ENCODE measurements around the gene RSRC2. TPM values are rescaled to one million over a fixed set of nuclear protein-coding genes. Genes with fewer than 3 reads are reported as not detected.
A peak's percentile ranks its signal among the peaks of the same experiment; 100 is the strongest.

The RSRC2 gene
- polyA plus RNA-seq, 4 donors = 38.1 to 112 (median 42.4) TPM

- WGBS, 3 donors = 94% methylated on average over 7 of the region's 7 CpGs
- no peaks in the 10 kb centered on the region for H3K9me3 ChIP-seq (ENCODE audit: control insufficient read depth in 2 of 2, insufficient read depth in 1 of 2, low read depth in 1 of 2, low read length in 1 of 2)
- FAIRE-seq = no peak
- H3K27me3 ChIP-seq (ENCODE audit: control insufficient read depth in 3 of 3, insufficient read depth in 3 of 3, low read length in 3 of 3) = no peaks in the 10 kb centered on the region
- DNase-seq = no peak
- no peak overlapping the region for H3K4me3 ChIP-seq (ENCODE audit: low read depth in 1 of 3, low read length in 3 of 3)
- H3K36me3 ChIP-seq (ENCODE audit: control insufficient read depth in 3 of 3, insufficient read depth in 2 of 3, low read depth in 1 of 3, low read length in 3 of 3) = peaks cover 0 to 8% (median 3%) of the 10 kb centered on the region in 3 donors
- no peak overlapping the region for H3K27ac ChIP-seq (ENCODE audit: low read depth in 1 of 3, low read length in 2 of 3)
- H3K4me1 ChIP-seq (ENCODE audit: control insufficient read depth in 3 of 3, insufficient read depth in 2 of 3, low read depth in 1 of 3, low read length in 2 of 3) = peaks cover 0 to 5% (median 0%) of the 10 kb centered on the region in 3 donors
Observed at GRCh38 chr12:122528582-122528981, 1.8 kb upstream of the RSRC2 start.

DNA sequence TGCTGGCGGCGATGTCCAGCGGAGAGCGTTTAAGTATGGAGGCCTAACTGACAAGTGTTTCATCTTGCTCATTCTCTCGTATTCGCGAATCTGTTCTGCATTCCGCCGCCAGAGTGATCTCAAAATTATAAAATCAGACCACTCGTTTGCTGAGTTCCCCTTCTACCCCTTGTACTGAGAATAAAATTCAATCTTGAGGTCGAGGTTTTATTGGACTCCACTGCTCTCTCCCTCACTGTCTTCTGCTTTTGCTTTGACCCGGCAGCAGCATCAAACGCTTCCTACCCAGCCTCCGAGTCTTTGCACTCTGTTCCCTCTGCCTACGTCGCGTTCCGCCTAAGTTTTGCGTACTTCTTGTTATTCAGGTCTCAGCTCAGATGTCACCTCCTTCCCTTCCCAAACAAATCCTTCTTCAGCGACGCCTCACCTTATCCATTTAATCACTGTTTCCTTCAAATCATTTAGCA is 775 bp upstream of the RSRC2 start:
- no peak for FAIRE-seq
- Histone ChIP-seq H3K36me3 (ENCODE audit: control insufficient read depth in 3 of 3, insufficient read depth in 2 of 3, low read depth in 1 of 3, low read length in 3 of 3) (peaks cover 0 to 7% (median 3%) of the 10 kb centered on the region in 3 donors), H3K27ac (ENCODE audit: low read depth in 1 of 3, low read length in 2 of 3) (peak overlapping the region in 2 of 3 donors; percentile 65 to 84), H3K27me3 (ENCODE audit: control insufficient read depth in 3 of 3, insufficient read depth in 3 of 3, low read length in 3 of 3) (no peaks in the 10 kb centered on the region), H3K4me3 (ENCODE audit: low read depth in 1 of 3, low read length in 3 of 3) (peak overlapping the region; percentile 43 to 69 (median 65)), H3K4me1 (ENCODE audit: control insufficient read depth in 3 of 3, insufficient read depth in 2 of 3, low read depth in 1 of 3, low read length in 2 of 3) (peaks cover 0 to 8% (median 6%) of the 10 kb centered on the region in 3 donors), H3K9me3 (ENCODE audit: control insufficient read depth in 2 of 2, insufficient read depth in 1 of 2, low read depth in 1 of 2, low read length in 1 of 2) (no peaks in the 10 kb centered on the region)
- peak; percentile 49 to 50 for DNase-seq
- 0 to 1% (median 0%) methylated on average over 21 of the region's 21 CpGs for WGBS, 3 donors

DNA sequence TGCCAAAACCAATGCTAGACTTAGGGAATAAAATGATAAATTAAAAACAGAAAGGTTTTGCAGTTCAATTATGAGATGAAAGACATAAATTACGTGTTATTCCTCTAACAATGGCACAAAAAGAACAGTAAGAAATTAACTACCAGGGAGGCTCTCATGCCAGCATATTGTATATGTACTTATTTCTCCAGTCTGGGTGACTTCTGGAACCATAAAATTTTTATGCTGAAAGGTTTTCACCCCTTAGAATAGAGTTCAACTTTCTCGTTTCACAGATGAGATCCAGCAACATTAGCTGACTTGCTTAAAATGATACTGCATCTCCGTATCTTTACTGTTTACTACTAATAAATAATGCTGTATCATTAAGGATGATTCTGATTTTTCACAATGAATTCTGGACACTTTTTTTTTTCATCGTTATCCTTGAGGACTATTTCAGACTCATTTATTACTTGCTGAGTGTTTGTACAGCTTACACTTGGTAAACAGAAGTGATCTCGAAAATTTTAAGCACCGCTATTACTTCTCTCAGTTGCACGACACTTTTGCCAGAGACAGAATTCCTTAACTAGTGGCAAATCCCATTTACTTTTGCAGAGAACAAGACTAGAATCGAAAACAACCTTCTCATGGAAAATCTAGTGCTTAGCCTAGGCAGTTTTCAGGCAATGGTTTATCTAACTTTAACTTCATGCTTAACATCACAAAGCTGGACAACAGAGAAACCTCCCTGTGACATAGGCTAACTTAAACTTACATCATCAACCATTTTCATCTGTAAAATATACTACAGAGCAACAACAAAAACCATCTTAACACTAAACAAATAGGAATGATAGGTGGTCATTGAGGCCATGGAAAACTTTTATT is 2.7 kb downstream of the RSRC2 start:
- Histone ChIP-seq H3K27ac (ENCODE audit: low read depth in 1 of 3, low read length in 2 of 3) (peak overlapping the region in 1 of 3 donors; percentile 2), H3K4me3 (ENCODE audit: low read depth in 1 of 3, low read length in 3 of 3) (peak overlapping the region in 2 of 3 donors; percentile 30 to 48), H3K9me3 (ENCODE audit: control insufficient read depth in 2 of 2, insufficient read depth in 1 of 2, low read depth in 1 of 2, low read length in 1 of 2) (no peaks in the 10 kb centered on the region), H3K4me1 (ENCODE audit: control insufficient read depth in 3 of 3, insufficient read depth in 2 of 3, low read depth in 1 of 3, low read length in 2 of 3) (peaks cover 0 to 8% (median 6%) of the 10 kb centered on the region in 3 donors), H3K27me3 (ENCODE audit: control insufficient read depth in 3 of 3, insufficient read depth in 3 of 3, low read length in 3 of 3) (no peaks in the 10 kb centered on the region), H3K36me3 (ENCODE audit: control insufficient read depth in 3 of 3, insufficient read depth in 2 of 3, low read depth in 1 of 3, low read length in 3 of 3) (peaks cover 11 to 17% (median 15%) of the 10 kb centered on the region in 3 donors)
- DNase-seq (peak in 1 of 2 donors; percentile 24), FAIRE-seq (no peak)
- WGBS, 3 donors = 3 to 11% (median 8%) methylated on average over 8 of the region's 8 CpGs

- DNase-seq (no peak), FAIRE-seq (no peak)
- Histone ChIP-seq H3K36me3 (ENCODE audit: control insufficient read depth in 3 of 3, insufficient read depth in 2 of 3, low read depth in 1 of 3, low read length in 3 of 3) (peaks cover 11 to 21% (median 18%) of the 10 kb centered on the region in 3 donors), H3K4me1 (ENCODE audit: control insufficient read depth in 3 of 3, insufficient read depth in 2 of 3, low read depth in 1 of 3, low read length in 2 of 3) (peaks cover 0 to 6% (median 6%) of the 10 kb centered on the region in 3 donors), H3K9me3 (ENCODE audit: control insufficient read depth in 2 of 2, insufficient read depth in 1 of 2, low read depth in 1 of 2, low read length in 1 of 2) (no peaks in the 10 kb centered on the region), H3K27ac (ENCODE audit: low read depth in 1 of 3, low read length in 2 of 3) (no peak overlapping the region), H3K27me3 (ENCODE audit: control insufficient read depth in 3 of 3, insufficient read depth in 3 of 3, low read length in 3 of 3) (no peaks in the 10 kb centered on the region), H3K4me3 (ENCODE audit: low read depth in 1 of 3, low read length in 3 of 3) (no peak overlapping the region)
- 40 to 46% (median 42%) methylated on average over 8 of the region's 8 CpGs for whole genome bisulfite sequencing, 3 donors
Observed at GRCh38 chr12:122523280-122523679, 3.5 kb downstream of the RSRC2 start.

DNA sequence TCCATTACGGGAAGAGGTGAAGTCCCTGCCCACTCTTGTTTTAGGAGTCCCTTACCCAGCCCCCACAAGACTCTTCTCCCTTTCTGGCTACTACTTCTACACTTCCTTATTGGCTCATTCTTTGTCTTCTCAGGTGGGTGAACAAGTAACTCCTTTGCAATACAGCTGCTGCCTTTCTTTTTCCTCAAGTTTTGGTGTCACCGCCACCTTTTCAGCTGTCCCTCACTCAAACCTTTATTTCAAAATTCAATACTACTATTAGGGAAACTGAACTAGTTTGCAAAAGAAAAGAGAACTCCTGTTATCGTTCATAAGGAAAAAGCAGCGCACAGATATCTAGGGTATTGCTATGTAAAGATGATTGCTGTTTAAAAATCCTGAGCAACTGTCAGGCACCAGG is 6.1 kb downstream of the RSRC2 start:
- 94 to 98% (median 95%) methylated on average over 4 of the region's 4 CpGs for WGBS, 3 donors
- H3K36me3 ChIP-seq (ENCODE audit: control insufficient read depth in 3 of 3, insufficient read depth in 2 of 3, low read depth in 1 of 3, low read length in 3 of 3) = peaks cover 26 to 37% (median 26%) of the 10 kb centered on the region in 3 donors

GRCh38 chr12:122519418-122519817 is 7.3 kb downstream of the RSRC2 start:
- peaks cover 33 to 37% (median 34%) of the 10 kb centered on the region in 3 donors for H3K36me3 ChIP-seq (ENCODE audit: control insufficient read depth in 3 of 3, insufficient read depth in 2 of 3, low read depth in 1 of 3, low read length in 3 of 3)
- peaks cover 0 to 6% (median 3%) of the 10 kb centered on the region in 3 donors for H3K4me1 ChIP-seq (ENCODE audit: control insufficient read depth in 3 of 3, insufficient read depth in 2 of 3, low read depth in 1 of 3, low read length in 2 of 3)

More for the DNA sequence above, 6.1 kb downstream of the RSRC2 start:
- H3K4me1 ChIP-seq (ENCODE audit: control insufficient read depth in 3 of 3, insufficient read depth in 2 of 3, low read depth in 1 of 3, low read length in 2 of 3) = peaks cover 0 to 6% (median 3%) of the 10 kb centered on the region in 3 donors
- H3K4me3 ChIP-seq (ENCODE audit: low read depth in 1 of 3, low read length in 3 of 3) = no peak overlapping the region
- FAIRE-seq (no peak), DNase-seq (no peak)
- no peaks in the 10 kb centered on the region for H3K9me3 ChIP-seq (ENCODE audit: control insufficient read depth in 2 of 2, insufficient read depth in 1 of 2, low read depth in 1 of 2, low read length in 1 of 2)
- no peaks in the 10 kb centered on the region for H3K27me3 ChIP-seq (ENCODE audit: control insufficient read depth in 3 of 3, insufficient read depth in 3 of 3, low read length in 3 of 3)
- no peak overlapping the region for H3K27ac ChIP-seq (ENCODE audit: low read depth in 1 of 3, low read length in 2 of 3)

DNA sequence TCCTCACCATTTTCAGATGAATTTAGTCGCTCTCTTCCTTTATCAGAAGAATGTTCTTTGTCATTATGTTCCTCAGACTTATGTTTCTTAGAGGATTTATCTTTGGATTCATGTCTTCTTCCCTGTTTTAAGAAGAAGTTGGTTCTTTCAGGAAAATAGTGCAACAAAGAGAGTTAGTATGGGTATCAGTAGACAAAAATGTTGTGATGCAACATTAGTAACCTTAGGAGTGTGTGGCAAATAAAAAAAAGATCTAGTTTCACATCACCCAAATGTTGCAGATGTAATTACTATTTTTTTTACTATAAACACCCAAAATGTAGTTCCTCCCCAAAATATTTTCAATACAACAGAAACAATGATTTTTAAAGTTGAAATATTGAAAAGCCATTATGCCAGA is 7.8 kb downstream of the RSRC2 start:
- no peak for DNase-seq
- no peak for FAIRE-seq

More at GRCh38 chr12:122519418-122519817, 7.3 kb downstream of the RSRC2 start:
- Histone ChIP-seq H3K27ac (ENCODE audit: low read depth in 1 of 3, low read length in 2 of 3) (no peak overlapping the region), H3K27me3 (ENCODE audit: control insufficient read depth in 3 of 3, insufficient read depth in 3 of 3, low read length in 3 of 3) (no peaks in the 10 kb centered on the region), H3K9me3 (ENCODE audit: control insufficient read depth in 2 of 2, insufficient read depth in 1 of 2, low read depth in 1 of 2, low read length in 1 of 2) (no peaks in the 10 kb centered on the region), H3K4me3 (ENCODE audit: low read depth in 1 of 3, low read length in 3 of 3) (no peak overlapping the region)
- no peak for DNase-seq
- no peak for FAIRE-seq
- 88 to 96% (median 92%) methylated on average over 1 of the region's 1 CpG for WGBS, 3 donors

DNA sequence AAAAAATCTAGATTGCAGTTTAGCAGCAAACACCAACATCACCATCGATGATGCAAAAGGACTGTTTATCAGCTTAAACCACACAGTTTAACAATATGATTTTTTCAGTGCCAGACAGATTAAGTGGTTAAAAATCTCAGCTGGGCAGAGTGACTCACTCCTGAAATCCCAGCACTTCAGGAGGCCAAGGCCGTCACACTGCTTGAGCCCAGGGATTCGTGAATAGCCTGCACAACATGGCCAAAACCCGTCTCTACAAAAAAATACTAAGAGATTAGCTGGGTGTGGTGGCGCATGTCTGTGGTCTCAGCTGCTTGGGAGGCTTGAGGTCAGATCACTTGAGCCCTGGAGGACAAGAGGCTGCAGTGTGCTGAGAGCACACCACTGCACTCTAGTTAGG is 8.9 kb downstream of the RSRC2 start:
- no peaks in the 10 kb centered on the region for H3K9me3 ChIP-seq (ENCODE audit: control insufficient read depth in 2 of 2, insufficient read depth in 1 of 2, low read depth in 1 of 2, low read length in 1 of 2)
- DNase-seq (no peak), FAIRE-seq (no peak)
- H3K27ac ChIP-seq (ENCODE audit: low read depth in 1 of 3, low read length in 2 of 3) = no peak overlapping the region
- peaks cover 35 to 38% (median 37%) of the 10 kb centered on the region in 3 donors for H3K36me3 ChIP-seq (ENCODE audit: control insufficient read depth in 3 of 3, insufficient read depth in 2 of 3, low read depth in 1 of 3, low read length in 3 of 3)
- no peaks in the 10 kb centered on the region for H3K27me3 ChIP-seq (ENCODE audit: control insufficient read depth in 3 of 3, insufficient read depth in 3 of 3, low read length in 3 of 3)
- no peak overlapping the region for H3K4me3 ChIP-seq (ENCODE audit: low read depth in 1 of 3, low read length in 3 of 3)
- WGBS, 3 donors = 72 to 80% (median 78%) methylated on average over 5 of the region's 5 CpGs
- peaks cover 0 to 2% (median under 1%) of the 10 kb centered on the region in 3 donors for H3K4me1 ChIP-seq (ENCODE audit: control insufficient read depth in 3 of 3, insufficient read depth in 2 of 3, low read depth in 1 of 3, low read length in 2 of 3)

More for the DNA sequence above, 7.8 kb downstream of the RSRC2 start:
- no peak overlapping the region for H3K4me3 ChIP-seq (ENCODE audit: low read depth in 1 of 3, low read length in 3 of 3)
- H3K4me1 ChIP-seq (ENCODE audit: control insufficient read depth in 3 of 3, insufficient read depth in 2 of 3, low read depth in 1 of 3, low read length in 2 of 3) = peaks cover 0 to 6% (median 3%) of the 10 kb centered on the region in 3 donors
- no peaks in the 10 kb centered on the region for H3K9me3 ChIP-seq (ENCODE audit: control insufficient read depth in 2 of 2, insufficient read depth in 1 of 2, low read depth in 1 of 2, low read length in 1 of 2)
- H3K36me3 ChIP-seq (ENCODE audit: control insufficient read depth in 3 of 3, insufficient read depth in 2 of 3, low read depth in 1 of 3, low read length in 3 of 3) = peaks cover 33 to 37% (median 36%) of the 10 kb centered on the region in 3 donors
- WGBS, 3 donors = 95 to 100% (median 98%) methylated on average over 1 of the region's 1 CpG
- H3K27ac ChIP-seq (ENCODE audit: low read depth in 1 of 3, low read length in 2 of 3) = no peak overlapping the region
- no peaks in the 10 kb centered on the region for H3K27me3 ChIP-seq (ENCODE audit: control insufficient read depth in 3 of 3, insufficient read depth in 3 of 3, low read length in 3 of 3)
